Astrocyte of the spinal cord (primary cell): ENCODE measurements around the gene UNC119B.

ENCODE experiments used
- DNase-seq: peaks from one replicate; pipeline ENCODE4 v3.0.0; 2011; ENCODE audit warnings: low read depth, low spot score
- H3K4me3 ChIP-seq: 2 replicates; pipeline ENCODE4 v1.5.1; 2011; ENCODE audit warnings: low read depth, mild to moderate bottlenecking, low read length, moderate library complexity
- CTCF ChIP-seq: IDR thresholded peaks from 2 replicates; pipeline ENCODE4 v1.5.1; 2012; ENCODE audit warnings: low read depth, mild to moderate bottlenecking, low read length, inconsistent platforms
- in situ Hi-C: cut with HindIII; loops from 2 replicates; pipeline ENCODE4 v1.10.0; 2017; ENCODE audit warnings: low sequenced_read_pairs

UNC119B gene

GRCh38 chr12:120680165-120680738, 30.0 kb upstream of the UNC119B start:
- DNase-seq, result no peak
- TF ChIP-seq CTCF, result no peak
- no peak overlapping the region for H3K4me3 ChIP-seq
- in situ Hi-C loops, result no loop called here

GRCh38 chr12:120684523-120684932, 25.7 kb upstream of the UNC119B start:
- in situ Hi-C loops, result no loop called here
- no peak for TF ChIP-seq CTCF
- no peak overlapping the region for H3K4me3 ChIP-seq
- DNase-seq, result no peak

- no peak for TF ChIP-seq CTCF
- no peak overlapping the region for H3K4me3 ChIP-seq
- in situ Hi-C loops, result no loop called here
- no peak for DNase-seq
These were observed 24.7 kb upstream of the UNC119B start for GRCh38 chr12:120685522-120685921.

- no peak for TF ChIP-seq CTCF
- H3K4me3 ChIP-seq, result peak overlapping the region; percentile 70
- DNase-seq, result peak; percentile 97
- in situ Hi-C loops, result no loop called here
These were observed 24.0 kb upstream of the UNC119B start for GRCh38 chr12:120686151-120686689.

- H3K4me3 ChIP-seq, result peak within 1 kb of the TSS; percentile 70
- peak; percentile 98 for DNase-seq
- in situ Hi-C loops, result no loop called here
- TF ChIP-seq CTCF, result no peak
These were observed 23.3 kb upstream of the UNC119B start, which contains the start of gene MLEC for GRCh38 chr12:120686690-120687577. Gene MLEC, plus strand, starts transcription at chr12:120687149. Its CDS starts 148 bp downstream, at chr12:120687297.

- peak overlapping the region; percentile 70 for H3K4me3 ChIP-seq
- in situ Hi-C loops, result no loop called here
- no peak for TF ChIP-seq CTCF
- DNase-seq, result no peak
These were observed 22.5 kb upstream of the UNC119B start for GRCh38 chr12:120687578-120688289.
